ENCODE results near the gene ADGRL2. TPM values are rescaled to one million over a fixed set of nuclear protein-coding genes. Genes with fewer than 3 reads are reported as not detected.

ADGRL2 gene
- total and polyA plus RNA-seq, 11 donors: 16.9 to 82.8 (median 54.3) TPM

- Histone ChIP-seq H3K4me3 (no peak overlapping the region), H3K27ac (no peak overlapping the region), H3K4me1 (peaks cover 8 to 57% (median 45%) of the 10 kb centered on the region in 12 donors), H3K27me3 (no peaks in the 10 kb centered on the region), H3K36me3 (peaks cover 0 to 4% (median 0%) of the 10 kb centered on the region in 9 donors), H3K9me3 (no peaks in the 10 kb centered on the region)
- intact Hi-C loops (cut with DNase I): no loop called here
- ATAC-seq (no peak), DNase-seq (no peak)
- TF ChIP-seq CTCF (IDR thresholded peaks at IDR 0.05): no peak
- TF ChIP-seq POLR2A (IDR thresholded peaks at IDR 0.05): no peak
- WGBS, 4 donors: 27 to 34% (median 31%) methylated on average over 4 of the region's 4 CpGs
Observed at GRCh38 chr1:81836007-81836626, 35.4 kb downstream of the ADGRL2 start.

GRCh38 chr1:81838600-81839218 lies 38.0 kb downstream of the ADGRL2 start:
- peaks cover 0 to 4% (median 0%) of the 10 kb centered on the region in 9 donors for H3K36me3 ChIP-seq
- intact Hi-C loops (cut with DNase I): no loop called here
- ATAC-seq (no peak), DNase-seq (no peak)
- H3K4me3 ChIP-seq: no peak overlapping the region
- no peak overlapping the region for H3K27ac ChIP-seq
- 91 to 97% (median 93%) methylated on average over 2 of the region's 2 CpGs for WGBS, 4 donors
- TF ChIP-seq POLR2A (IDR thresholded peaks at IDR 0.05): no peak
- no peak for TF ChIP-seq CTCF (IDR thresholded peaks at IDR 0.05)
- no peaks in the 10 kb centered on the region for H3K9me3 ChIP-seq
- no peaks in the 10 kb centered on the region for H3K27me3 ChIP-seq
- peaks cover 8 to 34% (median 31%) of the 10 kb centered on the region in 12 donors for H3K4me1 ChIP-seq

DNA sequence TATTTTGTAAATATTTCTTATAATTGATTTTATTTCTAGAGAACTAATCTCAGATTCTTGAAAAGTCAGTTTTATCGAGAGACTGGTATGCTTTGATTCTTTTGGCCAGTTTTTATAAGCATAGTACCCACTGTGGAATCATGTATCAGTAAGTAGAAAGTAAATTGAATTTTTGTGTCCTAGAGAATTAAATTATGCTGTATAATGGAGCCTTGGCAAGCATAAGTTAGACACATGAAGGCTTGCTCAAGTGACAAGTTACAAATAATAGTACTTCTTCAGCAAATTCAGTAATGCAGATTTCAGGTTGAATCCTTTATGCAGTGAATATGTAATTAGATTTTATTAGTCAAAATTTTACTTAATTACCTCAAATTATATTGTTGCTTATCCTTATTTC lies 40.1 kb downstream of the ADGRL2 start:
- ATAC-seq (no peak), DNase-seq (no peak)
- TF ChIP-seq POLR2A (IDR thresholded peaks at IDR 0.05) (no peak), CTCF (IDR thresholded peaks at IDR 0.05) (no peak)
- peaks cover under 1 to 13% (median 11%) of the 10 kb centered on the region in 12 donors for H3K4me1 ChIP-seq
- H3K27ac ChIP-seq: no peak overlapping the region
- H3K27me3 ChIP-seq: no peaks in the 10 kb centered on the region
- no peaks in the 10 kb centered on the region for H3K9me3 ChIP-seq
- intact Hi-C loops (cut with DNase I): no loop called here
- peaks cover 0 to 8% (median 0%) of the 10 kb centered on the region in 9 donors for H3K36me3 ChIP-seq
- 95 to 98% (median 97%) methylated on average over 1 of the region's 1 CpG for WGBS, 4 donors
- H3K4me3 ChIP-seq: no peak overlapping the region

GRCh38 chr1:81841795-81842194 lies 41.1 kb downstream of the ADGRL2 start:
- no peak for DNase-seq
- H3K36me3 ChIP-seq: peaks cover 0 to 8% (median 0%) of the 10 kb centered on the region in 9 donors
- intact Hi-C loops (cut with DNase I): no loop called here
- 71 to 74% (median 72%) methylated on average over 4 of the region's 4 CpGs for WGBS, 4 donors
- H3K27ac ChIP-seq: no peak overlapping the region
- no peak overlapping the region for H3K4me3 ChIP-seq
- no peak for ATAC-seq
- H3K9me3 ChIP-seq: no peaks in the 10 kb centered on the region
- no peak for TF ChIP-seq POLR2A (IDR thresholded peaks at IDR 0.05)
- no peak for TF ChIP-seq CTCF (IDR thresholded peaks at IDR 0.05)
- H3K4me1 ChIP-seq: peaks cover 0 to 3% (median under 1%) of the 10 kb centered on the region in 12 donors
- no peaks in the 10 kb centered on the region for H3K27me3 ChIP-seq
